H9 (cell line): ENCODE measurements around the gene KTN1. TPM values are rescaled to one million over a fixed set of nuclear protein-coding genes. Genes with fewer than 3 reads are reported as not detected.

Source experiments
- DNase-seq: peaks from one replicate; pipeline ENCODE4 v3.0.0-alpha.2; 2017
- H2AFZ ChIP-seq: one replicate; pipeline ENCODE4 v1.6.1; 2013; ENCODE audit warnings: mild to moderate bottlenecking, low read length, control low read depth, moderate library complexity
- H2AK5ac ChIP-seq: 2 replicates; pipeline ENCODE4 v1.6.1; 2013; ENCODE audit warnings: low read length, control low read depth, mixed read lengths; ENCODE audit not compliant: insufficient read length
- H2BK120ac ChIP-seq: one replicate; pipeline ENCODE4 v1.6.1; 2013; ENCODE audit warnings: low read depth, mild to moderate bottlenecking, low read length, control low read depth, inconsistent platforms; ENCODE audit not compliant: poor library complexity, severe bottlenecking
- H2BK12ac ChIP-seq: 2 replicates; pipeline ENCODE4 v1.6.1; 2013; ENCODE audit warnings: low read length, control low read depth, mixed read lengths, low read depth; ENCODE audit not compliant: insufficient read length
- H2BK15ac ChIP-seq: 2 replicates; pipeline ENCODE4 v1.6.1; 2013; ENCODE audit warnings: low read depth, low read length, control low read depth
- H2BK20ac ChIP-seq: one replicate; pipeline ENCODE4 v1.6.1; 2013; ENCODE audit warnings: low read depth, mild to moderate bottlenecking, low read length, control low read depth, inconsistent platforms; ENCODE audit not compliant: poor library complexity, severe bottlenecking
- H2BK5ac ChIP-seq: 2 replicates; pipeline ENCODE4 v1.6.1; 2013; ENCODE audit warnings: low read length, control low read depth, mixed read lengths; ENCODE audit not compliant: insufficient read length
- H3K14ac ChIP-seq: 2 replicates; pipeline ENCODE4 v1.6.1; 2013; ENCODE audit warnings: low read length, control low read depth; ENCODE audit not compliant: insufficient read depth
- H3K18ac ChIP-seq: 2 replicates; pipeline ENCODE4 v1.6.1; 2013; ENCODE audit warnings: low read depth, mild to moderate bottlenecking, mixed read lengths, low read length, control low read depth; ENCODE audit not compliant: insufficient read length
- H3K23ac ChIP-seq: 2 replicates; pipeline ENCODE4 v1.6.1; 2013; ENCODE audit warnings: low read length, control low read depth, mixed read lengths, low read depth; ENCODE audit not compliant: insufficient read length
- H3K23me2 ChIP-seq: 2 replicates; pipeline ENCODE4 v1.6.1; 2013; ENCODE audit warnings: low read depth, mild to moderate bottlenecking, mixed read lengths, low read length, control low read depth; ENCODE audit not compliant: insufficient read length, poor library complexity, severe bottlenecking
- H3K27ac ChIP-seq: 2 replicates; pipeline ENCODE4 v1.5.1; 2013; ENCODE audit warnings: low read length, control low read depth, mixed read lengths, low read depth; ENCODE audit not compliant: insufficient read length
- H3K27me3 ChIP-seq: 2 replicates; pipeline ENCODE4 v1.6.1; 2013; ENCODE audit warnings: low read length, control low read depth, inconsistent platforms; ENCODE audit not compliant: insufficient read depth
- H3K4ac ChIP-seq: 2 replicates; pipeline ENCODE4 v1.6.1; 2013; ENCODE audit warnings: low read depth, mild to moderate bottlenecking, control low read depth, inconsistent platforms, low read length, moderate library complexity
- H3K4me1 ChIP-seq: 2 replicates; pipeline ENCODE4 v1.6.1; 2013; ENCODE audit warnings: low read length, control low read depth, inconsistent platforms; ENCODE audit not compliant: insufficient read depth
- H3K4me2 ChIP-seq: 2 replicates; pipeline ENCODE4 v1.6.1; 2013; ENCODE audit warnings: low read length, control low read depth, mixed read lengths; ENCODE audit not compliant: insufficient read length, insufficient read depth
- H3K56ac ChIP-seq: 2 replicates; pipeline ENCODE4 v1.6.1; 2013; ENCODE audit warnings: low read depth, mild to moderate bottlenecking, mixed read lengths, low read length, control low read depth; ENCODE audit not compliant: insufficient read length
- H3K79me1 ChIP-seq: 2 replicates; pipeline ENCODE4 v1.6.1; 2013; ENCODE audit warnings: low read depth, mild to moderate bottlenecking, moderate library complexity, low read length, control low read depth, inconsistent platforms; ENCODE audit not compliant: insufficient read depth, poor library complexity, severe bottlenecking
- H3K79me2 ChIP-seq: 2 replicates; pipeline ENCODE4 v1.6.1; 2013; ENCODE audit warnings: low read length, control low read depth, inconsistent platforms; ENCODE audit not compliant: insufficient read depth
- H3K9ac ChIP-seq: 2 replicates; pipeline ENCODE4 v1.6.1; 2013; ENCODE audit warnings: low read length, control low read depth, mixed read lengths; ENCODE audit not compliant: insufficient read length; ENCODE audit errors: extremely low read depth
- H3K9me3 ChIP-seq: one replicate; pipeline ENCODE4 v1.6.1; 2013; ENCODE audit warnings: low read depth, low read length, inconsistent platforms; ENCODE audit not compliant: control insufficient read depth
- H3T11ph ChIP-seq: one replicate; pipeline ENCODE4 v1.6.1; 2013; ENCODE audit warnings: mild to moderate bottlenecking, low read length, control low read depth, inconsistent platforms
- H4K20me1 ChIP-seq: one replicate; pipeline ENCODE4 v1.6.1; 2013; ENCODE audit not compliant: control insufficient read depth, insufficient read length, insufficient read depth
- H4K5ac ChIP-seq: 2 replicates; pipeline ENCODE4 v1.6.1; 2013; ENCODE audit warnings: low read depth, mild to moderate bottlenecking, mixed read lengths, low read length, control low read depth; ENCODE audit not compliant: insufficient read length
- H4K8ac ChIP-seq: replicated peaks from 2 replicates; pipeline ENCODE4 v1.6.1; 2013; ENCODE audit warnings: low read length, control low read depth, mixed read lengths, low read depth; ENCODE audit not compliant: insufficient read length
- H4K91ac ChIP-seq: 2 replicates; pipeline ENCODE4 v1.6.1; 2013; ENCODE audit warnings: low read depth, mild to moderate bottlenecking, moderate library complexity, mixed read lengths, low read length, control low read depth; ENCODE audit not compliant: insufficient read length
- H3K27ac Mint-ChIP-seq, 3 experiments: 2 replicates in 2 of 3; 3 replicates in 1 of 3; pipeline ENCODE4 v1.8.0; 2020 to 2021; ENCODE audit warnings: mixed read lengths in 3 of 3, mild to moderate bottlenecking in 1 of 3, moderate library complexity in 1 of 3
- H3K27me3 Mint-ChIP-seq: 2 replicates; pipeline ENCODE4 v1.8.0; 2021; ENCODE audit warnings: low read depth, mild to moderate bottlenecking, moderate library complexity, mixed read lengths
- H3K36me3 Mint-ChIP-seq, 3 experiments: 2 replicates in 2 of 3; 3 replicates in 1 of 3; pipeline ENCODE4 v1.8.0; 2020 to 2021; ENCODE audit warnings: low read depth in 3 of 3, mixed read lengths in 3 of 3; ENCODE audit not compliant: insufficient read depth in 1 of 3
- H3K4me1 Mint-ChIP-seq, 2 experiments: 2 replicates each; pipeline ENCODE4 v1.8.0; 2020; ENCODE audit warnings: mixed read lengths in 2 of 2
- H3K4me3 Mint-ChIP-seq, 2 experiments: 2 replicates in 1 of 2; 3 replicates in 1 of 2; pipeline ENCODE4 v1.8.0; 2020 to 2021; ENCODE audit warnings: mild to moderate bottlenecking in 2 of 2, mixed read lengths in 2 of 2, moderate library complexity in 1 of 2
- H3K9me3 Mint-ChIP-seq, 2 experiments: 2 replicates in 1 of 2; 3 replicates in 1 of 2; pipeline ENCODE4 v1.8.0; 2020; ENCODE audit warnings: mild to moderate bottlenecking in 2 of 2, mixed read lengths in 2 of 2, moderate library complexity in 1 of 2
- WGBS: extraction: QIAGEN DNeasy Blood & Tissue Kit; methylation state at CpG from one replicate; pipeline ENCODE4 v1.1.7; 2013; ENCODE audit warnings: missing lambda C conversion rate, low lambda C conversion rate, mixed read lengths; ENCODE audit not compliant: insufficient read length; ENCODE audit errors: extremely low coverage; 5-methylcytosine and 5-hydroxymethylcytosine counted together
- total RNA-seq: library from RNA; stranded (reverse); gene quantifications from 2 replicates; pipeline ENCODE4 v1.2.1, GENCODE V29; 2021
- TF ChIP-seq, protein P1 (sequence below): fragments of 200-600 bp; sonication (generic); conservative IDR thresholded peaks from 3 replicates; pipeline ENCODE4 v1.8.0; 2021; ENCODE audit warnings: antibody characterized with exemption, mild to moderate bottlenecking

KTN1 gene
- total RNA-seq, 1 experiment from 2014 or later: 128 TPM

DNA sequence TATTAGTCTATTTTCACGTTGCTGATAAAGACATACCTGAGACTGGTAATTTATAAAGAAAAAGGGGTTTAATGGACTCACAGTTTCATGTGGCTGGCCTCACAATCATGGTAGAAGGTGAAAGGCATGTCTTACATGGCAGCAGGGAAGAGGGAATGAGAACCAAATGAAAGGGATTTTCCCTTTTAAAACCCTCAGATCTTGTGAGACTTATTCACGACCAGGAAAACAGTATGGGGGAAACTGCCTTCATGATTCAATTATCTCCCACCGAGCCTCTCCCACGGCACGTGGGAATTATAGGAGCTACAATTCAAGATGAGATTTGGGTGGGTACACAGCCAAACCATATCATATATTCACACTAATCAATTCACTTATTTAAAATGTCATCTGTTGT lies 41.4 kb downstream of the KTN1 start:
- H2BK5ac ChIP-seq: no peak overlapping the region
- H3K4me2 ChIP-seq: no peak overlapping the region
- H3K9me3 Mint-ChIP-seq: peaks cover 26% of the 10 kb centered on the region in 2 experiments
- peaks cover 8 to 10% of the 10 kb centered on the region in 2 experiments for H3K4me1 Mint-ChIP-seq
- no peak overlapping the region for H2BK20ac ChIP-seq
- WGBS: no CpG with 5 or more reads among the region's 5 CpGs
- H4K8ac ChIP-seq: no peak overlapping the region
- no peak overlapping the region for H3K18ac ChIP-seq
- H3K27ac ChIP-seq: no peak overlapping the region
- H2BK120ac ChIP-seq: no peak overlapping the region
- no peaks in the 10 kb centered on the region for H4K20me1 ChIP-seq
- no peaks in the 10 kb centered on the region for H3K27me3 ChIP-seq
- H3K36me3 Mint-ChIP-seq: peaks cover 52 to 73% (median 59%) of the 10 kb centered on the region in 3 experiments
- DNase-seq: no peak
- no peak overlapping the region for H2BK12ac ChIP-seq
- H3K4me3 Mint-ChIP-seq: no peak overlapping the region
- H3K4ac ChIP-seq: no peak overlapping the region
- H4K91ac ChIP-seq: no peak overlapping the region
- H3K14ac ChIP-seq: no peak overlapping the region
- no peaks in the 10 kb centered on the region for H3K27me3 Mint-ChIP-seq
- H3K79me1 ChIP-seq: no peaks in the 10 kb centered on the region
- no peak overlapping the region for H2AK5ac ChIP-seq
- H2AFZ ChIP-seq: no peak overlapping the region
- no peaks in the 10 kb centered on the region for H3K4me1 ChIP-seq
- TF ChIP-seq, protein P1, sequence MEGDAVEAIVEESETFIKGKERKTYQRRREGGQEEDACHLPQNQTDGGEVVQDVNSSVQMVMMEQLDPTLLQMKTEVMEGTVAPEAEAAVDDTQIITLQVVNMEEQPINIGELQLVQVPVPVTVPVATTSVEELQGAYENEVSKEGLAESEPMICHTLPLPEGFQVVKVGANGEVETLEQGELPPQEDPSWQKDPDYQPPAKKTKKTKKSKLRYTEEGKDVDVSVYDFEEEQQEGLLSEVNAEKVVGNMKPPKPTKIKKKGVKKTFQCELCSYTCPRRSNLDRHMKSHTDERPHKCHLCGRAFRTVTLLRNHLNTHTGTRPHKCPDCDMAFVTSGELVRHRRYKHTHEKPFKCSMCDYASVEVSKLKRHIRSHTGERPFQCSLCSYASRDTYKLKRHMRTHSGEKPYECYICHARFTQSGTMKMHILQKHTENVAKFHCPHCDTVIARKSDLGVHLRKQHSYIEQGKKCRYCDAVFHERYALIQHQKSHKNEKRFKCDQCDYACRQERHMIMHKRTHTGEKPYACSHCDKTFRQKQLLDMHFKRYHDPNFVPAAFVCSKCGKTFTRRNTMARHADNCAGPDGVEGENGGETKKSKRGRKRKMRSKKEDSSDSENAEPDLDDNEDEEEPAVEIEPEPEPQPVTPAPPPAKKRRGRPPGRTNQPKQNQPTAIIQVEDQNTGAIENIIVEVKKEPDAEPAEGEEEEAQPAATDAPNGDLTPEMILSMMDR: no peak
- no peak overlapping the region for H3K27ac Mint-ChIP-seq
- H3K9ac ChIP-seq: no peak overlapping the region
- no peak overlapping the region for H3K56ac ChIP-seq
- no peak overlapping the region for H3T11ph ChIP-seq
- H4K5ac ChIP-seq: no peak overlapping the region
- H3K23me2 ChIP-seq: no peaks in the 10 kb centered on the region
- peaks cover 18% of the 10 kb centered on the region for H3K9me3 ChIP-seq
- H3K79me2 ChIP-seq: no peaks in the 10 kb centered on the region
- no peak overlapping the region for H3K23ac ChIP-seq
- H2BK15ac ChIP-seq: no peak overlapping the region
